ENCODE data around the gene MAZ.
"Not testable (repeated sequence)": the region's sequence is repeated elsewhere in the genome, so short reads cannot be mapped to it uniquely, and the experiment has no call there.

DNA sequence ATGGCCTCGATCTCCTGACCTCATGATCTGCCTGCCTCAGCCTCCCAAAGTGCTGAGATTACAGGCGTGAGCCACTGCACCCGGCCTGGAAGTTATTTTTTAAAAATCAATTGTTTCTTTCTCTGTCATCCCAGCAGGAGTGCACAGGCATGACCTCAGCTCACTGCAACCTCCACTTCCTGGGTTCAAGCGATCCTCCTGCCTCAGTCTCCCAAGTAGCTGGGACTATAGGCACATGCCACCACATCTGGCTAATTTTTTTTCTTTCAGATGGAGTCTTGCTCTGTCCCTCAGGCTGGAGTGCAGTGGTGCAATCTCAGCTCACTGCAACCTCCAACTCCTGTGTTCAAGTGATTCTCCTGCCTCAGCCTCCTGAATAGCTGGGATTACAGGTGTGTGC is 19.2 kb upstream of the MAZ start:
- TF ChIP-seq, protein P1, sequence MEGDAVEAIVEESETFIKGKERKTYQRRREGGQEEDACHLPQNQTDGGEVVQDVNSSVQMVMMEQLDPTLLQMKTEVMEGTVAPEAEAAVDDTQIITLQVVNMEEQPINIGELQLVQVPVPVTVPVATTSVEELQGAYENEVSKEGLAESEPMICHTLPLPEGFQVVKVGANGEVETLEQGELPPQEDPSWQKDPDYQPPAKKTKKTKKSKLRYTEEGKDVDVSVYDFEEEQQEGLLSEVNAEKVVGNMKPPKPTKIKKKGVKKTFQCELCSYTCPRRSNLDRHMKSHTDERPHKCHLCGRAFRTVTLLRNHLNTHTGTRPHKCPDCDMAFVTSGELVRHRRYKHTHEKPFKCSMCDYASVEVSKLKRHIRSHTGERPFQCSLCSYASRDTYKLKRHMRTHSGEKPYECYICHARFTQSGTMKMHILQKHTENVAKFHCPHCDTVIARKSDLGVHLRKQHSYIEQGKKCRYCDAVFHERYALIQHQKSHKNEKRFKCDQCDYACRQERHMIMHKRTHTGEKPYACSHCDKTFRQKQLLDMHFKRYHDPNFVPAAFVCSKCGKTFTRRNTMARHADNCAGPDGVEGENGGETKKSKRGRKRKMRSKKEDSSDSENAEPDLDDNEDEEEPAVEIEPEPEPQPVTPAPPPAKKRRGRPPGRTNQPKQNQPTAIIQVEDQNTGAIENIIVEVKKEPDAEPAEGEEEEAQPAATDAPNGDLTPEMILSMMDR (IDR thresholded peaks at IDR 0.05; ENCODE audit: low read depth, low read length) = not testable (repeated sequence)
- not testable (repeated sequence) for TF ChIP-seq POLR2A (IDR thresholded peaks at IDR 0.05; ENCODE audit: extremely low read depth, insufficient read length)

Measured in NB4 (cell line).